Ishikawa (cell line): ENCODE data around the gene RAI1.

Experiments used
- CEBPB ChIP-seq: IDR thresholded peaks from 2 replicates; pipeline ENCODE4 v1.6.1; 2012
- CREB1 ChIP-seq: IDR thresholded peaks from 2 replicates; pipeline ENCODE4 v1.6.1; 2012; ENCODE audit warnings: low read depth
- EGR1 ChIP-seq: IDR thresholded peaks from 2 replicates; pipeline ENCODE4 v1.6.1; 2012
- EP300 ChIP-seq: IDR thresholded peaks from 2 replicates; pipeline ENCODE4 v1.6.1; 2012; ENCODE audit warnings: borderline replicate concordance
- FOXM1 ChIP-seq: IDR thresholded peaks from 2 replicates; pipeline ENCODE4 v1.6.1; 2012; ENCODE audit warnings: low read depth, borderline replicate concordance
- MAX ChIP-seq: IDR thresholded peaks from 2 replicates; pipeline ENCODE4 v1.6.1; 2012
- NFIC ChIP-seq: IDR thresholded peaks from 2 replicates; pipeline ENCODE4 v1.6.1; 2012
- RAD21 ChIP-seq: IDR thresholded peaks from 2 replicates; pipeline ENCODE4 v1.6.1; 2012; ENCODE audit warnings: low read depth
- REST ChIP-seq: IDR thresholded peaks from 2 replicates; pipeline ENCODE4 v1.6.1; 2012; ENCODE audit warnings: low read depth, mild to moderate bottlenecking
- TAF1 ChIP-seq: IDR thresholded peaks from 2 replicates; pipeline ENCODE4 v1.6.1; 2012; ENCODE audit warnings: low read depth, mild to moderate bottlenecking
- TCF12 ChIP-seq: IDR thresholded peaks from 2 replicates; pipeline ENCODE4 v1.6.1; 2012; ENCODE audit warnings: low read depth
- TEAD4 ChIP-seq: IDR thresholded peaks from 2 replicates; pipeline ENCODE4 v1.6.1; 2012
- USF1 ChIP-seq: IDR thresholded peaks from 2 replicates; pipeline ENCODE4 v1.6.1; 2012
- YY1 ChIP-seq: IDR thresholded peaks from 2 replicates; pipeline ENCODE4 v1.6.1; 2012; ENCODE audit warnings: low read depth
- ZBTB7A ChIP-seq: IDR thresholded peaks from 2 replicates; pipeline ENCODE4 v1.6.1; 2012; ENCODE audit warnings: low read depth

The RAI1 gene

GRCh38 chr17:17768424-17769088 is 87.3 kb downstream of the RAI1 start:
- TF ChIP-seq CEBPB, result no peak
- no peak for TF ChIP-seq TEAD4
- no peak for TF ChIP-seq EGR1
- TF ChIP-seq USF1, result no peak
- no peak for TF ChIP-seq MAX
- TF ChIP-seq CREB1, result no peak
- no peak for TF ChIP-seq REST
- TF ChIP-seq RAD21, result no peak
- no peak for TF ChIP-seq EP300
- TF ChIP-seq TAF1, result no peak
- TF ChIP-seq NFIC, result no peak
- TF ChIP-seq FOXM1, result no peak
- no peak for TF ChIP-seq YY1
- TF ChIP-seq ZBTB7A, result no peak
- no peak for TF ChIP-seq TCF12

- TF ChIP-seq ZBTB7A (no peak), REST (no peak), EP300 (no peak), RAD21 (no peak), USF1 (no peak), CEBPB (no peak), FOXM1 (no peak), TCF12 (no peak)
These were observed 88.8 kb downstream of the RAI1 start for GRCh38 chr17:17769869-17770631.

GRCh38 chr17:17770632-17771044 is 89.4 kb downstream of the RAI1 start:
- TF ChIP-seq YY1, result no peak
- TF ChIP-seq USF1, result no peak
- TF ChIP-seq TCF12, result no peak
- TF ChIP-seq ZBTB7A, result no peak
- no peak for TF ChIP-seq TEAD4
- no peak for TF ChIP-seq TAF1
- TF ChIP-seq EGR1, result no peak
- TF ChIP-seq CREB1, result no peak
- no peak for TF ChIP-seq FOXM1
- TF ChIP-seq REST, result no peak
- no peak for TF ChIP-seq MAX
- TF ChIP-seq EP300, result no peak
- no peak for TF ChIP-seq RAD21
- no peak for TF ChIP-seq NFIC
